Measurements from ENCODE around the gene RASL10A. TPM values are rescaled to one million over a fixed set of nuclear protein-coding genes. Genes with fewer than 3 reads are reported as not detected.

The RASL10A gene
- total and polyA plus RNA-seq, 2 donors (not counting 1 experiment from before 2014, with no cell fraction given), result not detected

DNA sequence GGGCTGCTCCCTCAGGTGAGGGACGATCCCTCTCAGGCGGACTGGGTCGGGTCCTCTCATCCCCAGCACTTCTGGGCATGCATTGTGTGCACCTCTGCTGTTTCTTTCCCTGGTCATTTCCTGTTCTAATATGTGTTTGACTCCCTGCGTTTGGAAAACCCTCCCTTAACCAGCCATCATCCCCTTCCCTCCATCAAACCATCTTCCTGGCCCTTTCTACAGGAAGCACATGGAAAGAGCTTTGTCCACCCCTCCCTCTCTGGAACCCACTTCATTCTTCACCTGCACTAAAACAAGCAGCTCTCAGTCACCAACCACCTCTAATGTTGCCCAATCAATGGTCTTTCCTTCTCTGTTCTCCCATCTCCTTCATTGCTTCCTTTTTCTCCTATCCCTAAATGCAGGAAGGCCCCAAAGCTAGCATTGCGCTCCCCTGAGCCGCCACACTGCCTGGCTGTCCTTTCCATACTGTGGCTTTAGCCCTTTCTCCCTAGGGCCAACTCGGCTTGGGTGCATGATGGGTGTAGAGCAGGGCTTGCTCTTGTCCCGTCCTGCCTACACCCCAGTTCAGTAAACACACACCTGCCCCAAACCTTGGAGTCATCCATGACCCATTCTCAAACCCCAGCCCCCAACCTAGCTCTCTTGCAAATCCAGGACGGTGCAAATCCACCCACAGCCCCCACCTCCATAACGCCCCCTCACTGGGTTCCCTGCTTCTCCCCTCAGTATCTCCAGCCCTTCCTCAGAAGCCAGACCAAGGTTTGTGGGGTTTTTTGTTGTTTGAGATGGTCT is 14.5 kb downstream of the RASL10A start:
- Histone ChIP-seq H3K9me3 (ENCODE audit: control insufficient read depth, insufficient read depth, low read depth, low read length) (no peaks in the 10 kb centered on the region), H3K4me2 (ENCODE audit: extremely low read depth, insufficient read depth, low read length) (no peak overlapping the region), H3K27me3 (ENCODE audit: control insufficient read depth, insufficient read depth, low read length) (no peaks in the 10 kb centered on the region), H3K4me1 (ENCODE audit: control insufficient read depth, extremely low read depth, insufficient read depth, low read length) (no peaks in the 10 kb centered on the region), H3K27ac (ENCODE audit: insufficient read depth, low read length) (no peak overlapping the region), H3K36me3 (ENCODE audit: control insufficient read depth, insufficient read depth, low read length) (peaks cover 18% of the 10 kb centered on the region), H4K20me1 (ENCODE audit: control insufficient read depth, extremely low read depth, insufficient read depth, low read length) (no peaks in the 10 kb centered on the region), H2AFZ (ENCODE audit: low read length) (no peak overlapping the region), H3K9ac (ENCODE audit: insufficient read depth, low read length) (no peak overlapping the region), H3K4me3 (replicated peaks in 1 of 4; ENCODE audit: control extremely low read depth in 1 of 4, insufficient read depth in 1 of 4, low read depth in 3 of 4, low read length in 4 of 4) (no peak overlapping the region), H3K79me2 (ENCODE audit: control insufficient read depth, insufficient read depth, low read length) (no peaks in the 10 kb centered on the region)
- DNase-seq (ENCODE audit: low read depth in 2 of 2), result no peak
- no peak for TF ChIP-seq EZH2 (IDR thresholded peaks at IDR 0.05; ENCODE audit: low read length, missing control alignments)
- TF ChIP-seq, protein P1, sequence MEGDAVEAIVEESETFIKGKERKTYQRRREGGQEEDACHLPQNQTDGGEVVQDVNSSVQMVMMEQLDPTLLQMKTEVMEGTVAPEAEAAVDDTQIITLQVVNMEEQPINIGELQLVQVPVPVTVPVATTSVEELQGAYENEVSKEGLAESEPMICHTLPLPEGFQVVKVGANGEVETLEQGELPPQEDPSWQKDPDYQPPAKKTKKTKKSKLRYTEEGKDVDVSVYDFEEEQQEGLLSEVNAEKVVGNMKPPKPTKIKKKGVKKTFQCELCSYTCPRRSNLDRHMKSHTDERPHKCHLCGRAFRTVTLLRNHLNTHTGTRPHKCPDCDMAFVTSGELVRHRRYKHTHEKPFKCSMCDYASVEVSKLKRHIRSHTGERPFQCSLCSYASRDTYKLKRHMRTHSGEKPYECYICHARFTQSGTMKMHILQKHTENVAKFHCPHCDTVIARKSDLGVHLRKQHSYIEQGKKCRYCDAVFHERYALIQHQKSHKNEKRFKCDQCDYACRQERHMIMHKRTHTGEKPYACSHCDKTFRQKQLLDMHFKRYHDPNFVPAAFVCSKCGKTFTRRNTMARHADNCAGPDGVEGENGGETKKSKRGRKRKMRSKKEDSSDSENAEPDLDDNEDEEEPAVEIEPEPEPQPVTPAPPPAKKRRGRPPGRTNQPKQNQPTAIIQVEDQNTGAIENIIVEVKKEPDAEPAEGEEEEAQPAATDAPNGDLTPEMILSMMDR (conservative IDR thresholded peaks at IDR 0.05 in 1 of 2, IDR thresholded peaks at IDR 0.05 in 1 of 2; ENCODE audit: low read depth in 1 of 2, low read length in 2 of 2), result no peak

DNA sequence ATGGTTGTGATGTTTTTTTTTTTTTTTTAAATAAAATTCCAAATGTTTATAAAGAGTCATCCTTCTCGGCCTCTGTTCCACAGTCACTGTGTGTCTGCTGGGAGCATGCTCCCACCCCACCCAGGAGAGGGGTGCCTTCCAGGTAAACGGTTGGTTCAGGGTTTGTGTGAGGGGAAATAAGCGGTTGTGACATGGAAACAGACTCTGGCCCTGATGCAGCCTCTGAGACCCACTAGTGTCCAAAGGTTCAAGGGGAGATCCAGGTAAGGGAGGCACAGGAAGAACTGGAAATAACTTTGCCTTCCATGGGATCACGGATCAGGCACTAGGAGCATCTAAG is 15.1 kb downstream of the RASL10A start:
- Histone ChIP-seq H3K9ac (ENCODE audit: insufficient read depth, low read length) (no peak overlapping the region), H3K4me2 (ENCODE audit: extremely low read depth, insufficient read depth, low read length) (no peak overlapping the region), H3K36me3 (ENCODE audit: control insufficient read depth, insufficient read depth, low read length) (peaks cover 18% of the 10 kb centered on the region), H3K27ac (ENCODE audit: insufficient read depth, low read length) (no peak overlapping the region), H2AFZ (ENCODE audit: low read length) (no peak overlapping the region), H3K9me3 (ENCODE audit: control insufficient read depth, insufficient read depth, low read depth, low read length) (no peaks in the 10 kb centered on the region), H4K20me1 (ENCODE audit: control insufficient read depth, extremely low read depth, insufficient read depth, low read length) (no peaks in the 10 kb centered on the region), H3K79me2 (ENCODE audit: control insufficient read depth, insufficient read depth, low read length) (no peaks in the 10 kb centered on the region), H3K4me1 (ENCODE audit: control insufficient read depth, extremely low read depth, insufficient read depth, low read length) (no peaks in the 10 kb centered on the region), H3K4me3 (replicated peaks in 1 of 4; ENCODE audit: control extremely low read depth in 1 of 4, insufficient read depth in 1 of 4, low read depth in 3 of 4, low read length in 4 of 4) (no peak overlapping the region), H3K27me3 (ENCODE audit: control insufficient read depth, insufficient read depth, low read length) (no peaks in the 10 kb centered on the region)
- no peak for TF ChIP-seq EZH2 (IDR thresholded peaks at IDR 0.05; ENCODE audit: low read length, missing control alignments)
- TF ChIP-seq, protein P1 (conservative IDR thresholded peaks at IDR 0.05 in 1 of 2, IDR thresholded peaks at IDR 0.05 in 1 of 2; ENCODE audit: low read depth in 1 of 2, low read length in 2 of 2), result no peak
- no peak for DNase-seq (ENCODE audit: low read depth in 2 of 2)

GRCh38 chr22:29299136-29299900 is 16.2 kb downstream of the RASL10A start:
- Histone ChIP-seq H3K4me2 (ENCODE audit: extremely low read depth, insufficient read depth, low read length) (no peak overlapping the region), H3K9me3 (ENCODE audit: control insufficient read depth, insufficient read depth, low read depth, low read length) (no peaks in the 10 kb centered on the region), H2AFZ (ENCODE audit: low read length) (no peak overlapping the region), H3K27me3 (ENCODE audit: control insufficient read depth, insufficient read depth, low read length) (no peaks in the 10 kb centered on the region), H3K9ac (ENCODE audit: insufficient read depth, low read length) (no peak overlapping the region), H3K4me1 (ENCODE audit: control insufficient read depth, extremely low read depth, insufficient read depth, low read length) (no peaks in the 10 kb centered on the region), H4K20me1 (ENCODE audit: control insufficient read depth, extremely low read depth, insufficient read depth, low read length) (no peaks in the 10 kb centered on the region), H3K27ac (ENCODE audit: insufficient read depth, low read length) (no peak overlapping the region), H3K79me2 (ENCODE audit: control insufficient read depth, insufficient read depth, low read length) (no peaks in the 10 kb centered on the region), H3K4me3 (replicated peaks in 1 of 4; ENCODE audit: control extremely low read depth in 1 of 4, insufficient read depth in 1 of 4, low read depth in 3 of 4, low read length in 4 of 4) (no peak overlapping the region), H3K36me3 (ENCODE audit: control insufficient read depth, insufficient read depth, low read length) (peaks cover 18% of the 10 kb centered on the region)
- TF ChIP-seq, protein P1 (conservative IDR thresholded peaks at IDR 0.05 in 1 of 2, IDR thresholded peaks at IDR 0.05 in 1 of 2; ENCODE audit: low read depth in 1 of 2, low read length in 2 of 2), result no peak
- no peak for TF ChIP-seq EZH2 (IDR thresholded peaks at IDR 0.05; ENCODE audit: low read length, missing control alignments)
- no peak for DNase-seq (ENCODE audit: low read depth in 2 of 2)

All from fibroblast of lung (primary cell).